ENCODE measurements around the gene FFAR1. TPM values are rescaled to one million over a fixed set of nuclear protein-coding genes. Genes with fewer than 3 reads are reported as not detected.

Gene FFAR1
- under 1 TPM in 2 of 5 donors, not detected in 3; 0.21 to 0.35 TPM for total RNA-seq
- not detected for total RNA-seq (2013)
- total RNA-seq, result 0 to 0.96 (median 0.08) reads per million in 29 experiments

GRCh38 chr19:35347171-35347929 lies at the start of gene FFAR1:
Gene FFAR1, plus strand, starts transcription at chr19:35347902. Its CDS starts 3,650 bp downstream, at chr19:35351552.
- WGBS (ENCODE audit: insufficient coverage), result 19% methylated on average over 13 of the region's 18 CpGs
- Mint-ChIP-seq H3K9me3 (no peaks in the 10 kb centered on the region), H3K36me3 (no peaks in the 10 kb centered on the region), H3K4me1 (peaks cover 23 to 35% (median 26%) of the 10 kb centered on the region in 3 donors), H3K27me3 (peaks cover 0 to 8% of the 10 kb centered on the region in 2 donors), H3K4me3 (peak within 1 kb of the TSS; percentile 35 to 74 (median 65)), H3K27ac (peak within 1 kb of the TSS; percentile 53 to 75)
- no peaks in the 10 kb centered on the region for H3K36me3 ChIP-seq (ENCODE audit: control insufficient read depth in 2 of 2, extremely low read depth in 1 of 2, insufficient read depth in 1 of 2, low read length in 1 of 2)
- POLR2A ChIA-PET, result interaction anchor here in 1 of 2 donors (0.7 kb wide), 1 partner anchor 193 kb away, joined by 3 read pairs; no protein-coding TSS in a partner anchor
- H3K27me3 ChIP-seq (replicated peaks in 1 of 2; ENCODE audit: control insufficient read depth in 2 of 2, extremely low read depth in 1 of 2, insufficient read depth in 2 of 2, low read length in 1 of 2), result peaks cover 0 to 40% of the 10 kb centered on the region in 2 experiments
- CTCF ChIA-PET, result interaction anchor here in 1 of 2 donors (0.6 kb wide), 1 partner anchor 91 kb away, joined by 3 read pairs; no protein-coding TSS in a partner anchor
- H3K27ac ChIP-seq (ENCODE audit: low read length), result no peak within 1 kb of the TSS
- peak; percentile 68 to 79 (median 68) for ATAC-seq (replicated peaks in 1 of 4)
- H3K9me3 ChIP-seq, result no peaks in the 10 kb centered on the region
- peak in 18 of 35 experiments; percentile 14 to 65 (median 27) for DNase-seq
- peaks cover 11 to 28% of the 10 kb centered on the region in 2 experiments for H3K4me1 ChIP-seq (ENCODE audit: control insufficient read depth in 1 of 2, extremely low read depth in 1 of 2, insufficient read depth in 2 of 2, low read length in 2 of 2)
- peak within 1 kb of the TSS in 1 of 2 donors; percentile 41 for H3K4me3 ChIP-seq (ENCODE audit: control insufficient read depth in 1 of 2, extremely low read depth in 1 of 2, low read length in 1 of 2)

GRCh38 chr19:35297922-35298321 lies 49.8 kb upstream of the FFAR1 start:
- no peak overlapping the region for H3K27ac ChIP-seq (ENCODE audit: low read length)
- WGBS (ENCODE audit: insufficient coverage), result 100% methylated on average over 2 of the region's 2 CpGs
- POLR2A ChIA-PET, result no interaction called here
- ATAC-seq (replicated peaks in 1 of 4) (no peak), DNase-seq (no peak)
- no peaks in the 10 kb centered on the region for H3K9me3 Mint-ChIP-seq
- H3K36me3 ChIP-seq (ENCODE audit: control insufficient read depth in 2 of 2, extremely low read depth in 1 of 2, insufficient read depth in 1 of 2, low read length in 1 of 2), result no peaks in the 10 kb centered on the region
- H3K4me3 Mint-ChIP-seq, result no peak overlapping the region
- H3K9me3 ChIP-seq, result no peaks in the 10 kb centered on the region
- no peak overlapping the region for H3K27ac Mint-ChIP-seq
- peaks cover 0 to 11% of the 10 kb centered on the region in 2 experiments for H3K27me3 ChIP-seq (replicated peaks in 1 of 2; ENCODE audit: control insufficient read depth in 2 of 2, extremely low read depth in 1 of 2, insufficient read depth in 2 of 2, low read length in 1 of 2)
- H3K4me1 Mint-ChIP-seq, result peaks cover 0 to 8% (median 7%) of the 10 kb centered on the region in 3 donors
- no peak overlapping the region for H3K4me3 ChIP-seq (ENCODE audit: control insufficient read depth in 1 of 2, extremely low read depth in 1 of 2, low read length in 1 of 2)
- peaks cover 0 to 11% of the 10 kb centered on the region in 2 experiments for H3K4me1 ChIP-seq (ENCODE audit: control insufficient read depth in 1 of 2, extremely low read depth in 1 of 2, insufficient read depth in 2 of 2, low read length in 2 of 2)
- no peaks in the 10 kb centered on the region for H3K36me3 Mint-ChIP-seq
- H3K27me3 Mint-ChIP-seq, result no peaks in the 10 kb centered on the region
- CTCF ChIA-PET, result no interaction called here

GRCh38 chr19:35298561-35298972 lies 49.1 kb upstream of the FFAR1 start:
- H3K27me3 ChIP-seq (replicated peaks in 1 of 2; ENCODE audit: control insufficient read depth in 2 of 2, extremely low read depth in 1 of 2, insufficient read depth in 2 of 2, low read length in 1 of 2), result peaks cover 0 to 9% of the 10 kb centered on the region in 2 experiments
- no peak for ATAC-seq (replicated peaks in 1 of 4)
- H3K27ac ChIP-seq (ENCODE audit: low read length), result no peak overlapping the region
- no peaks in the 10 kb centered on the region for H3K36me3 ChIP-seq (ENCODE audit: control insufficient read depth in 2 of 2, extremely low read depth in 1 of 2, insufficient read depth in 1 of 2, low read length in 1 of 2)
- H3K4me1 ChIP-seq (ENCODE audit: control insufficient read depth in 1 of 2, extremely low read depth in 1 of 2, insufficient read depth in 2 of 2, low read length in 2 of 2), result peaks cover 0 to 11% of the 10 kb centered on the region in 2 experiments
- no peak for DNase-seq
- 80% methylated on average over 5 of the region's 5 CpGs for WGBS (ENCODE audit: insufficient coverage)
- H3K4me3 ChIP-seq (ENCODE audit: control insufficient read depth in 1 of 2, extremely low read depth in 1 of 2, low read length in 1 of 2), result no peak overlapping the region
- no peak overlapping the region for H3K27ac Mint-ChIP-seq
- H3K36me3 Mint-ChIP-seq, result no peaks in the 10 kb centered on the region
- POLR2A ChIA-PET, result no interaction called here
- CTCF ChIA-PET, result no interaction called here
- H3K27me3 Mint-ChIP-seq, result no peaks in the 10 kb centered on the region
- H3K4me1 Mint-ChIP-seq, result peaks cover 0 to 8% (median 7%) of the 10 kb centered on the region in 3 donors
- H3K9me3 Mint-ChIP-seq, result no peaks in the 10 kb centered on the region
- H3K4me3 Mint-ChIP-seq, result no peak overlapping the region
- H3K9me3 ChIP-seq, result no peaks in the 10 kb centered on the region

- Mint-ChIP-seq H3K36me3 (no peaks in the 10 kb centered on the region), H3K27ac (no peak overlapping the region), H3K4me1 (peaks cover 0 to 8% (median 7%) of the 10 kb centered on the region in 3 donors), H3K4me3 (no peak overlapping the region), H3K27me3 (no peaks in the 10 kb centered on the region), H3K9me3 (no peaks in the 10 kb centered on the region)
- Histone ChIP-seq H3K4me1 (ENCODE audit: control insufficient read depth in 1 of 2, extremely low read depth in 1 of 2, insufficient read depth in 2 of 2, low read length in 2 of 2) (peaks cover 0 to 11% of the 10 kb centered on the region in 2 experiments), H3K36me3 (ENCODE audit: control insufficient read depth in 2 of 2, extremely low read depth in 1 of 2, insufficient read depth in 1 of 2, low read length in 1 of 2) (no peaks in the 10 kb centered on the region), H3K27me3 (replicated peaks in 1 of 2; ENCODE audit: control insufficient read depth in 2 of 2, extremely low read depth in 1 of 2, insufficient read depth in 2 of 2, low read length in 1 of 2) (peaks cover 0 to 7% of the 10 kb centered on the region in 2 experiments), H3K27ac (ENCODE audit: low read length) (no peak overlapping the region), H3K9me3 (no peaks in the 10 kb centered on the region), H3K4me3 (ENCODE audit: control insufficient read depth in 1 of 2, extremely low read depth in 1 of 2, low read length in 1 of 2) (no peak overlapping the region)
- ChIA-PET POLR2A (no interaction called here), CTCF (no interaction called here)
- peak in 2 of 35 experiments; percentile 14 to 24 for DNase-seq
- ATAC-seq (replicated peaks in 1 of 4), result no peak
- WGBS (ENCODE audit: insufficient coverage), result 85% methylated on average over 41 of the region's 55 CpGs
These were observed 48.0 kb upstream of the FFAR1 start for GRCh38 chr19:35299523-35300338.

GRCh38 chr19:35300339-35300649 lies 47.4 kb upstream of the FFAR1 start:
- peaks cover 0 to 11% of the 10 kb centered on the region in 2 experiments for H3K4me1 ChIP-seq (ENCODE audit: control insufficient read depth in 1 of 2, extremely low read depth in 1 of 2, insufficient read depth in 2 of 2, low read length in 2 of 2)
- H3K4me3 ChIP-seq (ENCODE audit: control insufficient read depth in 1 of 2, extremely low read depth in 1 of 2, low read length in 1 of 2), result no peak overlapping the region
- no peak for ATAC-seq (replicated peaks in 1 of 4)
- H3K27ac ChIP-seq (ENCODE audit: low read length), result no peak overlapping the region
- no peaks in the 10 kb centered on the region for H3K36me3 ChIP-seq (ENCODE audit: control insufficient read depth in 2 of 2, extremely low read depth in 1 of 2, insufficient read depth in 1 of 2, low read length in 1 of 2)
- H3K36me3 Mint-ChIP-seq, result no peaks in the 10 kb centered on the region
- 95% methylated on average over 7 of the region's 10 CpGs for WGBS (ENCODE audit: insufficient coverage)
- no peak overlapping the region for H3K27ac Mint-ChIP-seq
- no peaks in the 10 kb centered on the region for H3K9me3 ChIP-seq
- H3K4me1 Mint-ChIP-seq, result peaks cover 0 to 8% (median 7%) of the 10 kb centered on the region in 3 donors
- ChIA-PET CTCF (no interaction called here), POLR2A (no interaction called here)
- no peak overlapping the region for H3K4me3 Mint-ChIP-seq
- H3K9me3 Mint-ChIP-seq, result no peaks in the 10 kb centered on the region
- DNase-seq, result no peak
- peaks cover 0 to 7% of the 10 kb centered on the region in 2 experiments for H3K27me3 ChIP-seq (replicated peaks in 1 of 2; ENCODE audit: control insufficient read depth in 2 of 2, extremely low read depth in 1 of 2, insufficient read depth in 2 of 2, low read length in 1 of 2)
- H3K27me3 Mint-ChIP-seq, result no peaks in the 10 kb centered on the region

GRCh38 chr19:35301961-35302360 lies 45.7 kb upstream of the FFAR1 start:
- DNase-seq (no peak), ATAC-seq (replicated peaks in 1 of 4) (no peak)
- ChIA-PET CTCF (interaction anchor here in 1 of 2 donors (0.7 kb wide), 1 partner anchor 166 kb away, joined by 3 read pairs; no protein-coding TSS in a partner anchor), POLR2A (no interaction called here)
- WGBS (ENCODE audit: insufficient coverage), result no CpG with 5 or more reads among the region's 2 CpGs
- no peak overlapping the region for H3K4me3 ChIP-seq (ENCODE audit: control insufficient read depth in 1 of 2, extremely low read depth in 1 of 2, low read length in 1 of 2)
- Mint-ChIP-seq H3K4me1 (no peaks in the 10 kb centered on the region), H3K27ac (no peak overlapping the region), H3K27me3 (no peaks in the 10 kb centered on the region), H3K9me3 (no peaks in the 10 kb centered on the region), H3K36me3 (no peaks in the 10 kb centered on the region), H3K4me3 (no peak overlapping the region)
- H3K27me3 ChIP-seq (replicated peaks in 1 of 2; ENCODE audit: control insufficient read depth in 2 of 2, extremely low read depth in 1 of 2, insufficient read depth in 2 of 2, low read length in 1 of 2), result peaks cover 0 to 10% of the 10 kb centered on the region in 2 experiments
- no peaks in the 10 kb centered on the region for H3K9me3 ChIP-seq
- no peaks in the 10 kb centered on the region for H3K4me1 ChIP-seq (ENCODE audit: control insufficient read depth in 1 of 2, extremely low read depth in 1 of 2, insufficient read depth in 2 of 2, low read length in 2 of 2)
- no peak overlapping the region for H3K27ac ChIP-seq (ENCODE audit: low read length)
- no peaks in the 10 kb centered on the region for H3K36me3 ChIP-seq (ENCODE audit: control insufficient read depth in 2 of 2, extremely low read depth in 1 of 2, insufficient read depth in 1 of 2, low read length in 1 of 2)

Data from T-cell (primary cell).